Measurements from ENCODE around the gene PAX6.

DNA sequence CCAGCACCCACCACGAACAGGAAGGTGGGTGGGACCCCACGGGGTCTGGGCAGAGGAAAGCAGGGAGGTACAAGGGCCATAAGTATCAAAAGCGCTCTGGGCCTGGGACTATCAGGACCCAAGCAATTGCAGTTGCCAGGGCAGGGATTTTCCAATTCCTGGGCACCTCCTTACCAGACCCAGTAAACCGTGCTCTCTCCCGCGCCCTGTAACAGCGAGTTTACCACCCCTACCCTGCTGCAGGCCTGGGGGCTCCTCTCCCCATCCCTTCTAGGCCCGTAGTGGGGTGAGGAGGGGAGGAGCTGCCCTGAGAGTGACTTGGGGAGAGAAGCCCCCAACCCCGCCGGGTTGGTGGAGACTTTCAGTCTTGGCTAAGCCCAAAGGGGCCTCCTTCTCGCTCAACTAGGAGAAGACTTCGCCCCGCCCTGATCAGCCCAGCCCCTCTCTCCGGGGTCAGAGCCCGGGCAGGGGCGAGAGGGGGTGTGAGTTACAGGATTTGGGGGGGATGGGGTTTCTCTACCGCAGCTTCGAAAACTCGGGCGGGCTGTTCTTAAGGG, 5.4 kb downstream of the PAX6 start:
- TF ChIP-seq, protein P1, sequence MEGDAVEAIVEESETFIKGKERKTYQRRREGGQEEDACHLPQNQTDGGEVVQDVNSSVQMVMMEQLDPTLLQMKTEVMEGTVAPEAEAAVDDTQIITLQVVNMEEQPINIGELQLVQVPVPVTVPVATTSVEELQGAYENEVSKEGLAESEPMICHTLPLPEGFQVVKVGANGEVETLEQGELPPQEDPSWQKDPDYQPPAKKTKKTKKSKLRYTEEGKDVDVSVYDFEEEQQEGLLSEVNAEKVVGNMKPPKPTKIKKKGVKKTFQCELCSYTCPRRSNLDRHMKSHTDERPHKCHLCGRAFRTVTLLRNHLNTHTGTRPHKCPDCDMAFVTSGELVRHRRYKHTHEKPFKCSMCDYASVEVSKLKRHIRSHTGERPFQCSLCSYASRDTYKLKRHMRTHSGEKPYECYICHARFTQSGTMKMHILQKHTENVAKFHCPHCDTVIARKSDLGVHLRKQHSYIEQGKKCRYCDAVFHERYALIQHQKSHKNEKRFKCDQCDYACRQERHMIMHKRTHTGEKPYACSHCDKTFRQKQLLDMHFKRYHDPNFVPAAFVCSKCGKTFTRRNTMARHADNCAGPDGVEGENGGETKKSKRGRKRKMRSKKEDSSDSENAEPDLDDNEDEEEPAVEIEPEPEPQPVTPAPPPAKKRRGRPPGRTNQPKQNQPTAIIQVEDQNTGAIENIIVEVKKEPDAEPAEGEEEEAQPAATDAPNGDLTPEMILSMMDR (IDR thresholded peaks at IDR 0.05; ENCODE audit: insufficient read depth, low read length) = no peak
- TF ChIP-seq GABPA (IDR thresholded peaks at IDR 0.05; ENCODE audit: low read depth) (no peak), POLR2AphosphoS5 (IDR thresholded peaks at IDR 0.05; ENCODE audit: low read depth) (no peak), SPI1 (IDR thresholded peaks at IDR 0.05; ENCODE audit: borderline replicate concordance, low read depth) (no peak)
- TF ChIP-seq, protein P2, sequence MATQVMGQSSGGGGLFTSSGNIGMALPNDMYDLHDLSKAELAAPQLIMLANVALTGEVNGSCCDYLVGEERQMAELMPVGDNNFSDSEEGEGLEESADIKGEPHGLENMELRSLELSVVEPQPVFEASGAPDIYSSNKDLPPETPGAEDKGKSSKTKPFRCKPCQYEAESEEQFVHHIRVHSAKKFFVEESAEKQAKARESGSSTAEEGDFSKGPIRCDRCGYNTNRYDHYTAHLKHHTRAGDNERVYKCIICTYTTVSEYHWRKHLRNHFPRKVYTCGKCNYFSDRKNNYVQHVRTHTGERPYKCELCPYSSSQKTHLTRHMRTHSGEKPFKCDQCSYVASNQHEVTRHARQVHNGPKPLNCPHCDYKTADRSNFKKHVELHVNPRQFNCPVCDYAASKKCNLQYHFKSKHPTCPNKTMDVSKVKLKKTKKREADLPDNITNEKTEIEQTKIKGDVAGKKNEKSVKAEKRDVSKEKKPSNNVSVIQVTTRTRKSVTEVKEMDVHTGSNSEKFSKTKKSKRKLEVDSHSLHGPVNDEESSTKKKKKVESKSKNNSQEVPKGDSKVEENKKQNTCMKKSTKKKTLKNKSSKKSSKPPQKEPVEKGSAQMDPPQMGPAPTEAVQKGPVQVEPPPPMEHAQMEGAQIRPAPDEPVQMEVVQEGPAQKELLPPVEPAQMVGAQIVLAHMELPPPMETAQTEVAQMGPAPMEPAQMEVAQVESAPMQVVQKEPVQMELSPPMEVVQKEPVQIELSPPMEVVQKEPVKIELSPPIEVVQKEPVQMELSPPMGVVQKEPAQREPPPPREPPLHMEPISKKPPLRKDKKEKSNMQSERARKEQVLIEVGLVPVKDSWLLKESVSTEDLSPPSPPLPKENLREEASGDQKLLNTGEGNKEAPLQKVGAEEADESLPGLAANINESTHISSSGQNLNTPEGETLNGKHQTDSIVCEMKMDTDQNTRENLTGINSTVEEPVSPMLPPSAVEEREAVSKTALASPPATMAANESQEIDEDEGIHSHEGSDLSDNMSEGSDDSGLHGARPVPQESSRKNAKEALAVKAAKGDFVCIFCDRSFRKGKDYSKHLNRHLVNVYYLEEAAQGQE (IDR thresholded peaks at IDR 0.05; ENCODE audit: insufficient replicate concordance, low read depth) = no peak

Measured in HL-60 (cell line).